T-cell (primary cell): Measurements from ENCODE around the gene MTFP1. TPM values are rescaled to one million over a fixed set of nuclear protein-coding genes. Genes with fewer than 3 reads are reported as not detected.
"Not testable (repeated sequence)": the region's sequence is repeated elsewhere in the genome, so short reads cannot be mapped to it uniquely, and the experiment has no call there.

Experiments
- ATAC-seq, 4 experiments: fragments of 200-7000 bp in 3 of 4; fragments of 150-1000 bp in 1 of 4; cut with Tn5 transposase; replicated peaks in 1 of 4; 1 replicate in 3 of 4; 2 replicates in 1 of 4; pipeline ENCODE4 v1.10.0; 2021; ENCODE audit warnings: moderate library complexity in 3 of 4, mild to moderate bottlenecking in 2 of 4, moderate number of reproducible peaks in 1 of 4
- CTCF ChIA-PET, 2 donors: fragments of 300-600 bp; sonication (Branson Sonifier 250); formaldehyde crosslinking; loops; one replicate each; lab custom pipeline; 2022; ENCODE audit warnings: antibody characterized with exemption in 2 of 2; lab: Charles Lee
- POLR2A ChIA-PET, 2 donors: fragments of 300-600 bp; sonication (Branson Sonifier 250); formaldehyde crosslinking; loops; one replicate each; lab custom pipeline; 2022; ENCODE audit warnings: antibody characterized with exemption in 2 of 2; lab: Charles Lee
- DNase-seq, 35 experiments: peaks; one replicate each; pipeline versions ENCODE4 v3.0.0 to v3.0.0-alpha.2; 2013 to 2023
- H3K27ac ChIP-seq: one replicate; pipeline ENCODE4 v1.5.1; 2013; ENCODE audit warnings: low read length
- H3K27me3 ChIP-seq, 2 experiments: replicated peaks in 1 of 2; 1 replicate in 1 of 2; 2 replicates in 1 of 2; pipeline versions ENCODE4 v1.6.1 to v1.7.0; 2013; ENCODE audit warnings: low read length in 1 of 2, mixed read lengths in 1 of 2; ENCODE audit not compliant: control insufficient read depth in 2 of 2, insufficient read depth in 2 of 2; ENCODE audit errors: extremely low read depth in 1 of 2
- H3K36me3 ChIP-seq, 2 donors: 1 replicate in 1 of 2; 2 replicates in 1 of 2; pipeline versions ENCODE4 v1.6.1 to v1.7.0; 2013; ENCODE audit warnings: low read length in 1 of 2; ENCODE audit not compliant: control insufficient read depth in 2 of 2, insufficient read depth in 1 of 2; ENCODE audit errors: extremely low read depth in 1 of 2
- H3K4me1 ChIP-seq, 2 experiments: 1 replicate in 1 of 2; 2 replicates in 1 of 2; pipeline versions ENCODE4 v1.6.1 to v1.7.0; 2013; ENCODE audit warnings: low read length in 2 of 2, mixed read lengths in 1 of 2; ENCODE audit not compliant: insufficient read depth in 2 of 2, control insufficient read depth in 1 of 2; ENCODE audit errors: extremely low read depth in 1 of 2
- H3K4me3 ChIP-seq, 2 donors: 1 replicate in 1 of 2; 2 replicates in 1 of 2; pipeline versions ENCODE4 v1.5.1 to v1.7.0; 2013; ENCODE audit warnings: mild to moderate bottlenecking in 2 of 2, low read length in 1 of 2, moderate library complexity in 1 of 2; ENCODE audit not compliant: control insufficient read depth in 1 of 2; ENCODE audit errors: extremely low read depth in 1 of 2
- H3K9me3 ChIP-seq: 2 replicates; pipeline ENCODE4 v1.7.0; 2013
- H3K27ac Mint-ChIP-seq, 2 donors: one replicate each; pipeline ENCODE4 v1.8.0; 2020 to 2021; ENCODE audit warnings: mild to moderate bottlenecking in 2 of 2, mixed read lengths in 2 of 2
- H3K27me3 Mint-ChIP-seq, 2 donors: one replicate each; pipeline ENCODE4 v1.8.0; 2021 to 2022; ENCODE audit warnings: mixed read lengths in 2 of 2
- H3K36me3 Mint-ChIP-seq: one replicate; pipeline ENCODE4 v1.8.0; 2021; ENCODE audit warnings: mixed read lengths
- H3K4me1 Mint-ChIP-seq, 3 donors: one replicate each; pipeline ENCODE4 v1.8.0; 2020 to 2022; ENCODE audit warnings: mixed read lengths in 3 of 3, mild to moderate bottlenecking in 1 of 3
- H3K4me3 Mint-ChIP-seq, 3 donors: one replicate each; pipeline ENCODE4 v1.8.0; 2020 to 2022; ENCODE audit warnings: mild to moderate bottlenecking in 3 of 3, mixed read lengths in 3 of 3, moderate library complexity in 3 of 3
- H3K9me3 Mint-ChIP-seq, 3 donors: one replicate each; pipeline ENCODE4 v1.8.0; 2020 to 2022; ENCODE audit warnings: mixed read lengths in 3 of 3
- WGBS: methylation state at CpG from one replicate; pipeline ENCODE4 v1.1.5; 2013; ENCODE audit warnings: missing lambda C conversion rate; ENCODE audit not compliant: insufficient coverage; 5-methylcytosine and 5-hydroxymethylcytosine counted together
- total RNA-seq, 35 experiments: library from RNA in 6 of 35; stranded (reverse) in 6 of 35; fragments of 120-200 nt in 1 of 35; gene quantifications; one replicate each; pipeline versions ENCODE4 v1.2.1 to v1.2.4 and lab custom pipeline; 2013 to 2026

Gene MTFP1
- total RNA-seq, 5 donors from 2014 or later (not counting 1 experiment from before 2014, with no cell fraction given) = 22.7 to 59.2 (median 29.4) TPM

DNA sequence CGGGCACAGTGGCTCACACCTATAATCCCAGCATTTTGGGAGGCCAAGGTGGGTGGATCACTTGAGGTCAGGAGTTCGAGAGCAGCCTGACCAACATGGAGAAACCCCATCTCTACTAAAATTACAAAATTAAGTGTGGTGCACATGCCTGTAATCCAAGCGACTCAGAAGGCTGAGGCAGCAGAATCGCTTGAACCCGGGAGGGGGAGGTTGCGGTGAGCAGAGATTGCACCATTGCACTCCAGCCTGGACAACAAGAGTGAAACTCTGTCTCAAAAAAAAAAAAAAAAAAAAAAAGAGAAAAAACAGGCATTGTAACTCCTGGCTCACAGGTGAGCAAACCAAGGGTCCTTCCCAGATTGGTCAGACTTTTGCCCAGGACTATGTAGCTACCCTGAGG is 35.0 kb downstream of the MTFP1 start:
- H3K36me3 ChIP-seq, H3K4me3 ChIP-seq, DNase-seq, ATAC-seq, H3K4me1 ChIP-seq, H3K27ac ChIP-seq, H3K9me3 ChIP-seq, H3K36me3 Mint-ChIP-seq, POLR2A ChIA-PET, CTCF ChIA-PET, H3K9me3 Mint-ChIP-seq, H3K4me3 Mint-ChIP-seq, H3K4me1 Mint-ChIP-seq, H3K27ac Mint-ChIP-seq: not testable (repeated sequence)
- no CpG with 5 or more reads among the region's 6 CpGs for WGBS
- peaks cover 0 to 49% of the 10 kb centered on the region in 2 experiments for H3K27me3 ChIP-seq
- H3K27me3 Mint-ChIP-seq = peaks cover 26 to 42% of the 10 kb centered on the region in 2 donors

DNA sequence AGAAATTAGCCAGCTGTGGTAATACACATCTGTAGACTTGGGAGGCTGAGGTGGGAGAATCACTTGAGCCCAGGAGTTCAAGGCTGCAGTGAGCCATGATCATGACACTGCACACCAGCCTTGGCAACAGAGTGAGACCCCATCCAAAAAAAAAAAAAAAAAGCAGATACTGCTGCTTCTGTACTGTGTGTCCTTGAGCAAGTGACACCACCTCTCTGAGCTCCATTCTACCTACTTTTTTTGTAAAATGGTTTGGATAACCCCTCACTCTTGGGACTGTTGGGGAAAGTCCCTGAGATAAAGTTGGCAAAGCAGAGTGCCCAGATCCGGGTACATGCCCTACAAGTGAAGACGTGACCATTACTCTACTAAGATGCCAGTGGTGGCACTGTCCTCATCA is 43.6 kb downstream of the MTFP1 start:
- Mint-ChIP-seq H3K36me3 (peaks cover 2% of the 10 kb centered on the region), H3K9me3 (peaks cover 0 to 5% (median 0%) of the 10 kb centered on the region in 3 donors), H3K4me3 (no peak overlapping the region), H3K4me1 (peaks cover 0 to 14% (median 8%) of the 10 kb centered on the region in 3 donors), H3K27me3 (peaks cover 29 to 44% of the 10 kb centered on the region in 2 donors), H3K27ac (no peak overlapping the region)
- H3K4me1 ChIP-seq = peaks cover 0 to 5% of the 10 kb centered on the region in 2 experiments
- H3K27me3 ChIP-seq = peaks cover 0 to 60% of the 10 kb centered on the region in 2 experiments
- no peak overlapping the region for H3K27ac ChIP-seq
- H3K36me3 ChIP-seq = no peaks in the 10 kb centered on the region
- no peak for ATAC-seq
- CTCF ChIA-PET = interaction anchor here in 1 of 2 donors (1.5 kb wide), 1 partner anchor 368 kb away, joined by 3 read pairs; no protein-coding TSS in a partner anchor
- POLR2A ChIA-PET = interaction anchor here (0.5 to 0.6 kb wide), 2 partner anchors 17 to 18 kb away, joined by 3 to 5 read pairs; no protein-coding TSS in a partner anchor
- WGBS = 45% methylated on average over 2 of the region's 2 CpGs
- no peaks in the 10 kb centered on the region for H3K9me3 ChIP-seq
- no peak for DNase-seq
- no peak overlapping the region for H3K4me3 ChIP-seq

DNA sequence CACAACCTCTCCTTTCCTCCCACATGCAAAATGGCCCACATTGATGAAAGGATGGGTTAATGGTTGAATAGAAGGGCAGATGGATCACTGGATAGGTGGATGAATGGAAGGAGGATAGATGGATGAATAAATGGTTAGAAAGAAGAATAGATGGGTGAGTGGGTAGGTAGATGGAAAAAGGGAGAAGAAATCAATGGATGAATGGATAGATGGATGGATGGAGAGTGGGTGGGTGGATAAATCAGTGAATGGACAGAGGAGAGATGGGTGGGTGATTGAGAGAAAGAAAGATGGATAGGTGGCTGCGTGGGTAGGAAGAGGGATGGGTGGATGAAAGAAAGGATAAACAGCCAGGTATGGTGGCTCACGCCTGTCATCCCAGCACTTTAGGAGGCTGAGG is 45.1 kb downstream of the MTFP1 start:
- peak overlapping the region in 1 of 2 donors; percentile 23 for H3K27ac Mint-ChIP-seq
- H3K27me3 Mint-ChIP-seq = peaks cover 20 to 39% of the 10 kb centered on the region in 2 donors
- ATAC-seq = no peak
- Histone ChIP-seq H3K4me1 (peaks cover 0 to 10% of the 10 kb centered on the region in 2 experiments), H3K9me3 (no peaks in the 10 kb centered on the region), H3K36me3 (no peaks in the 10 kb centered on the region), H3K27me3 (peaks cover 0 to 62% of the 10 kb centered on the region in 2 experiments), H3K27ac (no peak overlapping the region), H3K4me3 (no peak overlapping the region)
- WGBS = 57% methylated on average over 1 of the region's 2 CpGs
- peaks cover 0 to 3% (median 0%) of the 10 kb centered on the region in 3 donors for H3K9me3 Mint-ChIP-seq
- ChIA-PET POLR2A (no interaction called here), CTCF (no interaction called here)
- H3K36me3 Mint-ChIP-seq = peaks cover 2% of the 10 kb centered on the region
- no peak for DNase-seq
- no peak overlapping the region for H3K4me3 Mint-ChIP-seq
- H3K4me1 Mint-ChIP-seq = peaks cover 0 to 22% (median 8%) of the 10 kb centered on the region in 3 donors

DNA sequence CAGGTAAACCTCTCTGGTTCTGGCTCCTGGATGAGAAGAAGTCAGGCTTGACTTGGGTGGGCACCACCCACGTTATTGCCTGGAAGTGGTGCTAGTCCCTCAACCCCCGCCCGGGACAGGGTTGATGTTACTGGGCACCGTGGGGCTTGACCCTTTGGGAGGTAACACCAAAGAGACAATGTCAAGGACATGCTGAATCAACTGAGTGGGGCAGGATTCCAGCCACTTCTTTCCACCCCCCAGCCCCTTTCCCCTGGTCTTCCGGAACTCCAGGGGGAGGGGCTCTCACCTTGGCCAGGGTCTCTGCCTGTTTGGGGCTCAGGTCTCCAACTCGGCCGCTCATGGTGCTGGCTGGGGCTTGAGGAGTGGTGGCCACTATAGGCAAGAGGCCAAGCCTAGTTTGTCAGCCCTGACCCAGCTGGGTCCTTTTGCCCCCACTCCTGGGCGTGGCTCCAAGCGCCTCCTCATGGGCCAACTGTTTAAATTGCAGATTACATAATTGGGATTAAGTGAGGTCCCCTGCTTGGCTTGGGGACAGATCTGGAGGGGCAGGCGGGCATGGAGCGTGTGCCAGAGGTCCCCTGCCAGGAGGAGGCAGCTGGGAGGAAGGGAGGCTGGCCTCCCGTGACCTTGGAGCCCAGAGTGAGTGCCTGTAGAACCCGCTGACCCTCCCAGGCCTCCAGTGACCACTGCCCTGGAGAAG is 46.2 kb downstream of the MTFP1 start, which contains the start of gene SEC14L3:
SEC14L3 (minus strand) TSS at position 402 of the 703 bp plus-strand sequence; CDS start at position 343, 59 bp downstream.
- Mint-ChIP-seq H3K4me3 (no peak within 1 kb of the TSS), H3K27me3 (peaks cover 17 to 38% of the 10 kb centered on the region in 2 donors), H3K9me3 (no peaks in the 10 kb centered on the region), H3K36me3 (peaks cover 2% of the 10 kb centered on the region), H3K4me1 (peaks cover 0 to 22% (median 8%) of the 10 kb centered on the region in 3 donors), H3K27ac (no peak within 1 kb of the TSS)
- 75% methylated on average over 4 of the region's 13 CpGs for WGBS
- POLR2A ChIA-PET = no interaction called here
- Histone ChIP-seq H3K27me3 (peaks cover 0 to 64% of the 10 kb centered on the region in 2 experiments), H3K4me1 (peaks cover 0 to 10% of the 10 kb centered on the region in 2 experiments), H3K9me3 (no peaks in the 10 kb centered on the region), H3K27ac (no peak within 1 kb of the TSS), H3K36me3 (no peaks in the 10 kb centered on the region), H3K4me3 (no peak within 1 kb of the TSS)
- DNase-seq (no peak), ATAC-seq (no peak)
- CTCF ChIA-PET = interaction anchor here in 1 of 2 donors (0.5 kb wide), 1 partner anchor 21 kb away, joined by 4 read pairs; no protein-coding TSS in a partner anchor

DNA sequence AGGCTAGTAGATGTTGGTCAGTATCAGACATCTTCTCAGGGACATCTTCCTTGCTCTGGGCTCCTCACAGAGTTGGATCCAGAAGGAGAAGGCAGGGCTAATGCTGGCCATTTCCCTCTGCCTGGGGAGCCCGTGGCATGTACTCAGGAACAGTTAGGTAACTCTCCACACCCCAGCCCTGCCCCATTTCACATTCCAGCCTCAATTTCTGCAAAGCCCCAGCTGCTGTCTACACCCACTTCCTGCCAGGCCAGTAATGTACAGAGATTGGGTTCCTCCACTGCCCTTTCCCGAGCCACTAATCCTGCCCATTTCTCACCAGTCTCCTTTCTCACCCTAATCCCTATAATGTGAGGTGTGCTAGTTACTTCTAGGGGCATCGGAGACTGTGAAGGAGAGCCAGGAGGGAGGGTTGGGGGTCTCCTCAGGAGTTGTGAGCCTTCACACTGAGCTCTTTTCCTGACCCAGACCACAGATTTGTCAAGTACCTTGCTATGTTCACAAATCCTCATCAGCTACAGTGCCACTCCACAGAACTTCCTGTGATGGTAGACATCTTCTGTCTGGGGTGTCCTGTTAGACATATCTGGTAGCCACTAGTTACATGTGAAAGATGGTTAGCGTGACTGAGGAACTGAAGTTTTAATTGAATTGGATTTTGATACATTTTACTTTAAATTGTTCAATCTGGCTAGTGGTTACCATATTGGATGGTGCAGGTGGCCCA is 47.6 kb downstream of the MTFP1 start:
- ATAC-seq (peak in 1 of 4 experiments; percentile 45), DNase-seq (peak in 1 of 35 experiments; percentile 21)
- Histone ChIP-seq H3K27ac (no peak overlapping the region), H3K4me3 (no peak overlapping the region), H3K27me3 (peaks cover 0 to 63% of the 10 kb centered on the region in 2 experiments), H3K36me3 (no peaks in the 10 kb centered on the region), H3K4me1 (peaks cover 0 to 10% of the 10 kb centered on the region in 2 experiments), H3K9me3 (no peaks in the 10 kb centered on the region)
- Mint-ChIP-seq H3K4me1 (peaks cover 0 to 22% (median 8%) of the 10 kb centered on the region in 3 donors), H3K27me3 (peaks cover 17 to 45% of the 10 kb centered on the region in 2 donors), H3K4me3 (no peak overlapping the region), H3K27ac (no peak overlapping the region), H3K9me3 (no peaks in the 10 kb centered on the region), H3K36me3 (peaks cover 2% of the 10 kb centered on the region)
- CTCF ChIA-PET = no interaction called here
- 33% methylated on average over 1 of the region's 4 CpGs for WGBS
- POLR2A ChIA-PET = interaction anchor here in 1 of 2 donors (0.6 kb wide), 1 partner anchor 32 kb away, joined by 9 read pairs; no protein-coding TSS in a partner anchor

DNA sequence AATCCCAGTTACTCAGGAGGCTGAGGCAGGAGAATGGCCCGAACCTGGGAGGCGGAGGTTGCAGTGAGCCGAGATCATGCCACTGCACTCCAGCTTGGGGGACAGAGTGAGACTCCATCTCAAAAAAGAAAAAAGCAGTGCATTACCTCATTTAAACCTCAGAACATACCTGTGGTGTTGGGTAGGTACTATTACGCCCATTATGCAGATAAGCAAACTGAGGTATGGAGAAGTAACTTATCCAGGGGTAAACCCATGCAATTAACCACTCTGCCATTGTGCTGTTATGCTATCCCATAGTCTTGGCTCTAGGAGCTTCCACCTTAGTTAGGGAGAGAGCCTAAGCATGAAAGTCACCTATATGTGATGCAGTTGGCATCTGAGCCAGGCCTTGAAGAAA is 48.6 kb downstream of the MTFP1 start:
- no peak overlapping the region for H3K27ac Mint-ChIP-seq
- ATAC-seq = no peak
- CTCF ChIA-PET = no interaction called here
- no peak overlapping the region for H3K4me3 Mint-ChIP-seq
- H3K4me3 ChIP-seq = no peak overlapping the region
- POLR2A ChIA-PET = interaction anchor here in 1 of 2 donors (0.6 kb wide), 1 partner anchor 824 kb away, joined by 3 read pairs; no protein-coding TSS in a partner anchor
- H3K27me3 Mint-ChIP-seq = peaks cover 17 to 39% of the 10 kb centered on the region in 2 donors
- no peaks in the 10 kb centered on the region for H3K36me3 Mint-ChIP-seq
- H3K27ac ChIP-seq = no peak overlapping the region
- WGBS = no CpG with 5 or more reads among the region's 4 CpGs
- H3K36me3 ChIP-seq = no peaks in the 10 kb centered on the region
- peaks cover 0 to 10% of the 10 kb centered on the region in 2 experiments for H3K4me1 ChIP-seq
- H3K4me1 Mint-ChIP-seq = peaks cover 0 to 22% (median 8%) of the 10 kb centered on the region in 3 donors
- no peaks in the 10 kb centered on the region for H3K9me3 ChIP-seq
- peaks cover 0 to 57% of the 10 kb centered on the region in 2 experiments for H3K27me3 ChIP-seq
- DNase-seq = no peak
- H3K9me3 Mint-ChIP-seq = no peaks in the 10 kb centered on the region
